ENCODE results near the gene PLK5.

The PLK5 gene

DNA sequence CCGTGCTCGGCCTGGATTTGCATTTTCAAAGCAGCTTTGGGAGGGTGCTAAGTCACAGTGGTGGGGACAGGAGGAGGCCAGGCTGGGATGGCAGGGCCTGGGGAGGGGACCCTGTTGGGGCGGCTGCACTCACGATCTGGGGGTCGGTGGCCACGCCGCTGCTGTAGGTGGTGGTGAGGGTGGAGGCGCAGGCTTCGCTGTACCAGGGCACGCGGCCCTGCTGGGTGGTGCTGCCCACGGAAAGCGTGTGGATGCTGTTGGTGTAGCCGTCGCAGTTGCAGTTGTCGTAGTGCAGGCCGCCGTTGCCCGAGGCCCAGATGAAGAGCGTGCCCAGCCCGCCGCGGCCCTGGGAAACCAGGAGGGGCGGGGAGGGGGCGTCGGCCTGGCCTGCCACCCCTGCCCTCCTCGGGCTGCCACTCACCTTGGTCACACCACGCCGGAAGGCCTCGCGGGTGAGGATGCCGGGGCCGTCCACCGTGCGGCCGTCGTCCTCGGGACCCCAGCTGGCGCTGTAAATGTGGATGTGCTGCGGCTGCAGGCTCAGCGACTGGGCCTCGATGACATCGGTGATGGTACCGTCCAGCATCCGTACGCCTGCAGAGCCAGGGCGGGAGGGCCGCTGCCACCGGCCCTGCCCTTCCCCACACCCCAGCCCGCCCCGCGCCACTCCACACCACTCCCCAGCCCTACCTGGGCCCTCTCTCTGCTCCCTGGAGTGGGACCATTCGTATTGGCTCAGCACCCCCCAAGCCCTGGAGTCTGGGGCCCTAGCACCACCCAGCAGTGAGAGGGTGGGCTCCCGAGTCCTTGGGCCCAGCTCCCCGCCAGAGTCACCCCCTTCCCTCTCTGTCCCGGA, 36.9 kb upstream of the PLK5 start:
- Histone ChIP-seq H3F3A (ENCODE audit: low read depth) (no peaks in the 10 kb centered on the region), H3K9me3 (ENCODE audit: insufficient read depth, low read depth, low read length) (no peaks in the 10 kb centered on the region), H4K20me1 (ENCODE audit: insufficient read depth, low read length, poor library complexity, severe bottlenecking) (no peaks in the 10 kb centered on the region), H2AFZ (ENCODE audit: low read length) (no peak overlapping the region), H3K9ac (ENCODE audit: low read depth, low read length, poor library complexity, severe bottlenecking) (no peak overlapping the region), H3K9me2 (replicated peaks; ENCODE audit: low read depth, low read length) (no peaks in the 10 kb centered on the region), H3K79me2 (ENCODE audit: insufficient read depth, low read length) (no peaks in the 10 kb centered on the region), H3K4me1 (ENCODE audit: insufficient read depth, low read length, poor library complexity, severe bottlenecking) (peaks cover 3% of the 10 kb centered on the region), H3K27me3 (ENCODE audit: insufficient read depth, low read length, poor library complexity, severe bottlenecking) (no peaks in the 10 kb centered on the region), H3K36me3 (ENCODE audit: insufficient read depth, low read length) (no peaks in the 10 kb centered on the region), H3K4me3 (ENCODE audit: low read length, poor library complexity, severe bottlenecking) (no peak overlapping the region), H3K4me2 (ENCODE audit: low read depth, low read length, poor library complexity, severe bottlenecking) (no peak overlapping the region)
- no peak for TF ChIP-seq EZH2phosphoT487 (IDR thresholded peaks at IDR 0.05; ENCODE audit: borderline replicate concordance)
- TF ChIP-seq, protein P1, sequence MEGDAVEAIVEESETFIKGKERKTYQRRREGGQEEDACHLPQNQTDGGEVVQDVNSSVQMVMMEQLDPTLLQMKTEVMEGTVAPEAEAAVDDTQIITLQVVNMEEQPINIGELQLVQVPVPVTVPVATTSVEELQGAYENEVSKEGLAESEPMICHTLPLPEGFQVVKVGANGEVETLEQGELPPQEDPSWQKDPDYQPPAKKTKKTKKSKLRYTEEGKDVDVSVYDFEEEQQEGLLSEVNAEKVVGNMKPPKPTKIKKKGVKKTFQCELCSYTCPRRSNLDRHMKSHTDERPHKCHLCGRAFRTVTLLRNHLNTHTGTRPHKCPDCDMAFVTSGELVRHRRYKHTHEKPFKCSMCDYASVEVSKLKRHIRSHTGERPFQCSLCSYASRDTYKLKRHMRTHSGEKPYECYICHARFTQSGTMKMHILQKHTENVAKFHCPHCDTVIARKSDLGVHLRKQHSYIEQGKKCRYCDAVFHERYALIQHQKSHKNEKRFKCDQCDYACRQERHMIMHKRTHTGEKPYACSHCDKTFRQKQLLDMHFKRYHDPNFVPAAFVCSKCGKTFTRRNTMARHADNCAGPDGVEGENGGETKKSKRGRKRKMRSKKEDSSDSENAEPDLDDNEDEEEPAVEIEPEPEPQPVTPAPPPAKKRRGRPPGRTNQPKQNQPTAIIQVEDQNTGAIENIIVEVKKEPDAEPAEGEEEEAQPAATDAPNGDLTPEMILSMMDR (conservative IDR thresholded peaks at IDR 0.05; ENCODE audit: low read length), result no peak

DNA sequence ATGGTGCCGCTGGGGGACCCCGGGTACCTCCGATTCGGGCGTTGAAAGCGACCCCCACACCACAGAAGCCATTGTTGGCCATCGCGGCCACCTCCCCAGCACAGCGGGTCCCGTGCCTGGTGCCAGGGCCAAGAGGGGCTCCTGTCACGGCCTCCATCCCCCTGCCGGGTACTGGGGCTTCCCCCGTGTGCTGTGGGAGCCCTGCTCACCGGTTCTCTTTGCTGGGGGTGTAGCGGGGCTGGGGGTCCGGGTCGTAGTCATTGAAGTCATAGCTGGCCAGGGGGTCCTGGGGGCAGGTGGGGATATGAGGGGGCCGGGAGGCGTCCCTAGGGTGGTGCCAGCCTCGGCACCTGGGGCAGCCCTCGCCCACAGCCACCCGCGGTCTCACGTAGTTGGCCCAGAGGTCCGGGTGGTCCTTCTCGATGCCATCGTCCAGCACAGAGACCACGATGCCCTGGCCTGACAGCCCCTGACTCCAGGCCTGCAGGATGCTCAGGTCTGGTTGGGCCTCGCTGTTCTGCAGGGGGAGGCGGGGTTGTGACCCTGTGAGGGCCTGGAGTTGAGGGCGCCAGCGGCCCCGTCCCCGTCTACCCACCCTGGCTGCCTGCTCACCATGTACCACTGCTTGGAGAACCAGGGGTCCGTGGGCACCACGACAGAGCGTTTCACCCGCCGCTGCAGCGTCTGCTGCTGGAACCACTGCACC, 36.1 kb upstream of the PLK5 start:
- Histone ChIP-seq H3K79me2 (ENCODE audit: insufficient read depth, low read length) (no peaks in the 10 kb centered on the region), H3F3A (ENCODE audit: low read depth) (no peaks in the 10 kb centered on the region), H3K36me3 (ENCODE audit: insufficient read depth, low read length) (no peaks in the 10 kb centered on the region), H2AFZ (ENCODE audit: low read length) (no peak overlapping the region), H3K4me3 (ENCODE audit: low read length, poor library complexity, severe bottlenecking) (no peak overlapping the region), H3K4me2 (ENCODE audit: low read depth, low read length, poor library complexity, severe bottlenecking) (no peak overlapping the region), H3K9me3 (ENCODE audit: insufficient read depth, low read depth, low read length) (no peaks in the 10 kb centered on the region), H3K9ac (ENCODE audit: low read depth, low read length, poor library complexity, severe bottlenecking) (no peak overlapping the region), H4K20me1 (ENCODE audit: insufficient read depth, low read length, poor library complexity, severe bottlenecking) (no peaks in the 10 kb centered on the region), H3K9me2 (replicated peaks; ENCODE audit: low read depth, low read length) (no peaks in the 10 kb centered on the region), H3K27me3 (ENCODE audit: insufficient read depth, low read length, poor library complexity, severe bottlenecking) (no peaks in the 10 kb centered on the region), H3K4me1 (ENCODE audit: insufficient read depth, low read length, poor library complexity, severe bottlenecking) (peaks cover 3% of the 10 kb centered on the region)
- TF ChIP-seq, protein P1 (conservative IDR thresholded peaks at IDR 0.05; ENCODE audit: low read length), result no peak
- TF ChIP-seq EZH2phosphoT487 (IDR thresholded peaks at IDR 0.05; ENCODE audit: borderline replicate concordance), result no peak

DNA sequence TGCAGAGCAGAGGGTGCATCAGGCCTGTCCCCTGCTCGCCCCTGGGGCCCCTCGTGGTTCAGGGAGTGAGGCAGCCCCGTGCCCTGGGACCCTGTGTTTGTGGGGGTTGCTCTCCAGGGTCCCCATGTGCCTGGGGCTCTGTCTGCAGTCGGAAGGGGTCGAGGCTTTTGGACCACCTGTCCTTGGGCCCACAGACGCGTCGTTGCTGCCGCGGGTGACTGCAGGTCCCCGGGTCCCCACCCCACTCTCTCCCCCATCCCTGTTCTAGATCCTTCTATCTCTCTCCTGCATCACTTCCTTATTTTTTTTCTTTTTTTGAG, 35.6 kb upstream of the PLK5 start:
- no peaks in the 10 kb centered on the region for H3K79me2 ChIP-seq (ENCODE audit: insufficient read depth, low read length)

More for the DNA sequence above, 35.6 kb upstream of the PLK5 start:
- no peak overlapping the region for H3K9ac ChIP-seq (ENCODE audit: low read depth, low read length, poor library complexity, severe bottlenecking)
- H3K4me1 ChIP-seq (ENCODE audit: insufficient read depth, low read length, poor library complexity, severe bottlenecking), result peaks cover 3% of the 10 kb centered on the region
- H3K27me3 ChIP-seq (ENCODE audit: insufficient read depth, low read length, poor library complexity, severe bottlenecking), result no peaks in the 10 kb centered on the region
- TF ChIP-seq, protein P1 (conservative IDR thresholded peaks at IDR 0.05; ENCODE audit: low read length), result no peak
- TF ChIP-seq EZH2phosphoT487 (IDR thresholded peaks at IDR 0.05; ENCODE audit: borderline replicate concordance), result no peak
- no peak overlapping the region for H3K4me2 ChIP-seq (ENCODE audit: low read depth, low read length, poor library complexity, severe bottlenecking)
- H2AFZ ChIP-seq (ENCODE audit: low read length), result no peak overlapping the region
- H3K9me2 ChIP-seq (replicated peaks; ENCODE audit: low read depth, low read length), result no peaks in the 10 kb centered on the region
- H3K9me3 ChIP-seq (ENCODE audit: insufficient read depth, low read depth, low read length), result no peaks in the 10 kb centered on the region
- H4K20me1 ChIP-seq (ENCODE audit: insufficient read depth, low read length, poor library complexity, severe bottlenecking), result no peaks in the 10 kb centered on the region
- H3F3A ChIP-seq (ENCODE audit: low read depth), result no peaks in the 10 kb centered on the region
- H3K4me3 ChIP-seq (ENCODE audit: low read length, poor library complexity, severe bottlenecking), result no peak overlapping the region
- no peaks in the 10 kb centered on the region for H3K36me3 ChIP-seq (ENCODE audit: insufficient read depth, low read length)
